A673 (cell line): Measurements from ENCODE around the gene ADAMTS2.

Source experiments
- EZH2 ChIP-seq: fragments of 200-600 bp; sonication (generic); IDR thresholded peaks from 2 replicates; pipeline ENCODE4 v1.6.1; 2017; ENCODE audit warnings: borderline replicate concordance, low read depth, mild to moderate bottlenecking, mixed read lengths, antibody characterized with exemption, low read length; ENCODE audit not compliant: poor library complexity, severe bottlenecking
- TF ChIP-seq, protein P1 (sequence below): fragments of 300-800, 200-600 bp; sonication (generic); conservative IDR thresholded peaks from 2 replicates; pipeline ENCODE4 v1.5.1; 2017; ENCODE audit warnings: low read depth, mild to moderate bottlenecking, antibody characterized with exemption, low read length, moderate library complexity, mixed read lengths

GRCh38 chr5:179163236-179164155 is 181.8 kb downstream of the ADAMTS2 start:
- TF ChIP-seq, protein P1, sequence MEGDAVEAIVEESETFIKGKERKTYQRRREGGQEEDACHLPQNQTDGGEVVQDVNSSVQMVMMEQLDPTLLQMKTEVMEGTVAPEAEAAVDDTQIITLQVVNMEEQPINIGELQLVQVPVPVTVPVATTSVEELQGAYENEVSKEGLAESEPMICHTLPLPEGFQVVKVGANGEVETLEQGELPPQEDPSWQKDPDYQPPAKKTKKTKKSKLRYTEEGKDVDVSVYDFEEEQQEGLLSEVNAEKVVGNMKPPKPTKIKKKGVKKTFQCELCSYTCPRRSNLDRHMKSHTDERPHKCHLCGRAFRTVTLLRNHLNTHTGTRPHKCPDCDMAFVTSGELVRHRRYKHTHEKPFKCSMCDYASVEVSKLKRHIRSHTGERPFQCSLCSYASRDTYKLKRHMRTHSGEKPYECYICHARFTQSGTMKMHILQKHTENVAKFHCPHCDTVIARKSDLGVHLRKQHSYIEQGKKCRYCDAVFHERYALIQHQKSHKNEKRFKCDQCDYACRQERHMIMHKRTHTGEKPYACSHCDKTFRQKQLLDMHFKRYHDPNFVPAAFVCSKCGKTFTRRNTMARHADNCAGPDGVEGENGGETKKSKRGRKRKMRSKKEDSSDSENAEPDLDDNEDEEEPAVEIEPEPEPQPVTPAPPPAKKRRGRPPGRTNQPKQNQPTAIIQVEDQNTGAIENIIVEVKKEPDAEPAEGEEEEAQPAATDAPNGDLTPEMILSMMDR: no peak
- TF ChIP-seq EZH2: no peak
